Psoas muscle (tissue), 8 donors: Measurements from ENCODE around the gene FOXK2. TPM values are rescaled to one million over a fixed set of nuclear protein-coding genes. Genes with fewer than 3 reads are reported as not detected.
"Not testable (repeated sequence)": the region's sequence is repeated elsewhere in the genome, so short reads cannot be mapped to it uniquely, and the experiment has no call there.

Source experiments
- ATAC-seq, 4 donors: fragments of 200-7000 bp; cut with Tn5 transposase; one replicate each; pipeline ENCODE4 v1.9.1; 2020; ENCODE audit warnings: moderate library complexity in 3 of 4, mild to moderate bottlenecking in 2 of 4
- DNase-seq, 2 donors: peaks; one replicate each; pipeline ENCODE4 v3.0.0-alpha.2; 2020
- H3K27ac ChIP-seq: fragments of 200-600 bp; one replicate; pipeline ENCODE4 v1.8.0; 2022
- H3K27me3 ChIP-seq, 3 donors: fragments of 200-600 bp in 1 of 3; one replicate each; pipeline versions ENCODE4 v1.6.1 to v1.8.0; 2013 to 2022; ENCODE audit warnings: low read length in 2 of 3, mild to moderate bottlenecking in 2 of 3, moderate library complexity in 1 of 3; ENCODE audit not compliant: insufficient read depth in 3 of 3
- H3K36me3 ChIP-seq, 2 donors: fragments of 200-600 bp in 1 of 2; one replicate each; pipeline versions ENCODE4 v1.6.1 to v1.8.0; 2013 to 2022; ENCODE audit warnings: low read depth in 1 of 2, mild to moderate bottlenecking in 1 of 2, moderate library complexity in 1 of 2; ENCODE audit not compliant: insufficient read depth in 1 of 2
- H3K4me1 ChIP-seq: fragments of 200-600 bp; one replicate; pipeline ENCODE4 v1.8.0; 2022
- H3K4me3 ChIP-seq: fragments of 200-600 bp; one replicate; pipeline ENCODE4 v1.8.0; 2022; ENCODE audit warnings: mild to moderate bottlenecking
- H3K9me3 ChIP-seq: fragments of 200-600 bp; one replicate; pipeline ENCODE4 v1.8.0; 2022
- WGBS, 3 donors: extraction: QIAGEN DNeasy Blood & Tissue Kit; methylation state at CpG; one replicate each; pipeline versions ENCODE4 v1.1.6 to v1.1.7; 2013; 5-methylcytosine and 5-hydroxymethylcytosine counted together
- intact Hi-C, 2 donors: fragments of 100-400 bp; cut with DNase I; formaldehyde crosslinking; loops; one replicate each; pipeline versions ENCODE4 v1.11.0 to v1.14.2; 2022
- polyA plus RNA-seq, 3 donors: library from polyadenylated mRNA; stranded (reverse); fragments of 200-250 nt; gene quantifications; one replicate each; pipeline ENCODE4 v1.2.3, GENCODE V29; 2013
- total RNA-seq, 4 donors: library from RNA; stranded (reverse); fragmentation: NEBNext Ultra II Directional in 2 of 4; extraction: Animal tissue kit (Norgen Biotek cat#: 25700) in 2 of 4; gene quantifications; one replicate each; pipeline versions ENCODE4 v1.2.1 to v1.2.4, GENCODE V29; 2021 to 2023
- TF ChIP-seq, protein P1 (sequence below): fragments of 200-600 bp; IDR thresholded peaks from one replicate; pipeline ENCODE4 v1.8.0; 2022; ENCODE audit warnings: antibody characterized with exemption
- donor health status: healthy with polysubstance abuse.
- donor health status: DM: no; HTN: no; CAD: no; lungs with moderate emphysema.
- donor health status: Bipolar disorder and iron deficiency.
- donor health status: healthy.
- donor health status: DM: yes; HTN: yes; CAD: no.
- donor health status: DM: no; HTN: no; CAD: no.
- donor health status: DM: no; HTN: no; CAD: no.
- donor health status: DM: yes; HTN: yes; CAD: no.

Gene FOXK2
- total and polyA plus RNA-seq, 7 donors, result 38.9 to 96.4 (median 63.8) TPM

DNA sequence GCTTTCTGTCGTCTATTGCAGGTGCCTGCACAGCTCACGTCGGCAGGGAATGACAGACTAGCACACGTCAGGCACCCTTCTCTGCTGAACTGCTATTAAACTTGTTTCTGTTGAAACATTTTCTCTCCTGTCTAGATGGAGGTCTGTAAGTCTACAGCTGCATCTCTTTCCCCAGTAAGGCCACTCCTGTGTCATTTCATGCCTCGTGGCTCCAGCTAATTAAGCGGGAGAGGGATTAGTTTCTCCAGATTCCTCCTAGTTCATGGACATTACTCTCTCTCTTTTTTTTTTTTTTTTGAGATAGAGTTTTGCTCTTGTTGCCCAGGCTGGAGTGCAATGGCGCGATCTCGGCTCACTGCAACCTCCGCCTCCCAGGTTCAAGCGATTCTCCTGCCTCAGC lies 54.5 kb downstream of the FOXK2 start:
- 87 to 93% (median 87%) methylated on average over 11 of the region's 11 CpGs for WGBS, 3 donors
- Histone ChIP-seq H3K27ac (no peak overlapping the region), H3K4me3 (no peak overlapping the region), H3K36me3 (peaks cover 4 to 79% of the 10 kb centered on the region in 2 donors), H3K4me1 (peaks cover 3% of the 10 kb centered on the region), H3K27me3 (no peaks in the 10 kb centered on the region), H3K9me3 (no peaks in the 10 kb centered on the region)
- DNase-seq (no peak), ATAC-seq (no peak)
- TF ChIP-seq, protein P1, sequence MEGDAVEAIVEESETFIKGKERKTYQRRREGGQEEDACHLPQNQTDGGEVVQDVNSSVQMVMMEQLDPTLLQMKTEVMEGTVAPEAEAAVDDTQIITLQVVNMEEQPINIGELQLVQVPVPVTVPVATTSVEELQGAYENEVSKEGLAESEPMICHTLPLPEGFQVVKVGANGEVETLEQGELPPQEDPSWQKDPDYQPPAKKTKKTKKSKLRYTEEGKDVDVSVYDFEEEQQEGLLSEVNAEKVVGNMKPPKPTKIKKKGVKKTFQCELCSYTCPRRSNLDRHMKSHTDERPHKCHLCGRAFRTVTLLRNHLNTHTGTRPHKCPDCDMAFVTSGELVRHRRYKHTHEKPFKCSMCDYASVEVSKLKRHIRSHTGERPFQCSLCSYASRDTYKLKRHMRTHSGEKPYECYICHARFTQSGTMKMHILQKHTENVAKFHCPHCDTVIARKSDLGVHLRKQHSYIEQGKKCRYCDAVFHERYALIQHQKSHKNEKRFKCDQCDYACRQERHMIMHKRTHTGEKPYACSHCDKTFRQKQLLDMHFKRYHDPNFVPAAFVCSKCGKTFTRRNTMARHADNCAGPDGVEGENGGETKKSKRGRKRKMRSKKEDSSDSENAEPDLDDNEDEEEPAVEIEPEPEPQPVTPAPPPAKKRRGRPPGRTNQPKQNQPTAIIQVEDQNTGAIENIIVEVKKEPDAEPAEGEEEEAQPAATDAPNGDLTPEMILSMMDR, result no peak
- intact Hi-C loops, result no loop called here

DNA sequence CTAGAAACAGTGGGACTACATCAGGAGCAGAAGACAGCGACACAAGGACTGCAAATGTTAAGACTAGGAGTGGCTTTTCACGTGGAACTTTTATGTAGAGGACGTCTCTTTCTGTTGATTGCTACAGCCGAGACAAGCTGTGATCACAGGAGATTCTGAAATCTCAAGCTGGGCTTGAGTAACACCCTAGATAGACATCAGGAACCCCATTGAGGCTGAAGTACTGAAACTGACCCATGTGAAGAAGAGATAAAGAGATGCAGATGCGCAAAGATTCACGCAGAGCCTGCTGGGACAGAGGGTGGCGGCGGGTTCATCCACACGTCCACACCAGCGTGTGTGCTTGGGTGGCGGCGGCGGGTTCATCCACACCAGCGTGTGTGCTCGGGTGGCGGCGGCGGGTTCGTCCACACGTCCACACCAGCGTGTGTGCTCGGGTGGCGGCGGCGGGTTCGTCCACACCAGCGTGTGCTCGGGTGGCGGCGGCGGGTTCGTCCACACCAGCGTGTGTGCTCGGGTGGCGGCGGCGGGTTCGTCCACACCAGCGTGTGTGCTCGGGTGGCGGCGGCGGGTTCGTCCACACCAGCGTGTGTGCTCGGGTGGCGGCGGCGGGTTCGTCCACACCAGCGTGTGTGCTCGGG lies 56.2 kb downstream of the FOXK2 start:
- H3K4me1 ChIP-seq, H3K4me3 ChIP-seq, H3K9me3 ChIP-seq, DNase-seq, ATAC-seq, H3K27me3 ChIP-seq, H3K27ac ChIP-seq, intact Hi-C loops: not testable (repeated sequence)
- 95 to 98% (median 98%) methylated on average over 33 to 37 of the region's 52 CpGs for WGBS, 3 donors
- peaks cover 4 to 63% of the 10 kb centered on the region in 2 donors for H3K36me3 ChIP-seq

DNA sequence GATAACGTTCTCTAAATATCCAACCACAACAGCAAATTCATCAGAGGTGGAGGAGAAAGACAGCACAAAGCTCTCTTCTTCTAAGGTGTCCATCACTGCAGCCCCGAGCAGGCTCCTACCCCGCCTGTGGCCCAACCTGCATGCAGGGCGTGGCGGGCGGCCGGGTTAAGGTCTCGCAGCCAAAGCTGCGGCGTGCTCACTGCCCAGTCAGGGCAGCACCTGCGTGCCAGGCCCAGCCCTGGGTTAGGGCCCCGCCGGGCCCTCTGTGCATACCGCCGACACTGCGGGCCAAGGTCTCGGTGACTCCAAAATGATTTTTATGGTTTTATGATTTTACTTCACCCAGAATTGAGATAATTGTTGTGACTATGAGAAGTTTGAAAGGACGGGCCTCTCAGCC lies 57.8 kb downstream of the FOXK2 start:
- 96 to 98% (median 96%) methylated on average over 18 of the region's 18 CpGs for WGBS, 3 donors
- TF ChIP-seq, protein P1, result no peak
- H3K27ac ChIP-seq, result no peak overlapping the region
- ATAC-seq (peak in 2 of 4 donors; percentile 9 to 28), DNase-seq (no peak)
- H3K36me3 ChIP-seq, result peaks cover 4 to 51% of the 10 kb centered on the region in 2 donors
- H3K9me3 ChIP-seq, result no peaks in the 10 kb centered on the region
- no peaks in the 10 kb centered on the region for H3K27me3 ChIP-seq
- intact Hi-C loops, result no loop called here
- no peaks in the 10 kb centered on the region for H3K4me1 ChIP-seq
- H3K4me3 ChIP-seq, result no peak overlapping the region

DNA sequence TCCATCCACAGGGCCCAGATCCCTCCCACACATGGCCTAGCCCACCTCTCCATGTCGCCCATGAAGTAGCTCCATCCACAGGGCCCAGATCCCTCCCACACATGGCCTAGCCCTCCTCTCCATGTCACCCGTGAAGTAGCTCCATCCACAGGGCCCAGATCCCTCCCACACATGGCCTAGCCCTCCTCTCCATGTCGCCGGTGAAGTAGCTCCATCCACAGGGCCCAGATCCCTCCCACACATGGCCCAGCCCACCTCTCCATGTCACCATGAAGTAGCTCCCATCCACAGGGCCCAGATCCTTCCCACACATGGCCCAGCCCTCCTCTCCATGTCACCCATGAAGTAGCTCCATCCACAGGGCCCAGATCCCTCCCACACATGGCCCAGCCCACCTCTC lies 60.4 kb downstream of the FOXK2 start:
- 64 to 86% (median 84%) methylated on average over 4 of the region's 4 CpGs for WGBS, 3 donors
- H3K27ac ChIP-seq, DNase-seq, intact Hi-C loops, H3K4me1 ChIP-seq, H3K9me3 ChIP-seq, H3K4me3 ChIP-seq, H3K27me3 ChIP-seq, ATAC-seq: not testable (repeated sequence)
- H3K36me3 ChIP-seq, result peaks cover 0 to 52% of the 10 kb centered on the region in 2 donors

DNA sequence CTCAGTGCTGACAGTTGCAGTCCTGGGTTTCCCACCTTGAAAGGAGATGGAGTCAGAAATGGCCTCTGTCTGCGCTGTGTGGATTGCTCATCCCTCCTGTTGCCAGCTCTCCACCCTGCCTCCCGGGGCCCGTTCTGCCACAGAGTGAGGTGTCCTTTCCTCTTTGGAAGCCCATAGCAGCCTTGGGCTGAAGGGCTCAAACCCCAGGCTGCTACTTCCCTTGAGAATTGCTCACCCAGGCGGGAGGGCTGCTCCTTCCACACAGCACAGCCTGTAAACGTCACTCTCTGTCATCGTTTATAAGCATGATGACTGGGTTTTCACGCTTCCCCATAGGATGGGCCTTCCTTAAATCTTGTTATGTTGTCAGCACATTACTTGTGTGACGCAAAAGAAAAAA lies 62.7 kb downstream of the FOXK2 start:
- Histone ChIP-seq H3K9me3 (no peaks in the 10 kb centered on the region), H3K27ac (no peak overlapping the region), H3K36me3 (peaks cover 0 to 52% of the 10 kb centered on the region in 2 donors), H3K27me3 (no peaks in the 10 kb centered on the region), H3K4me1 (no peaks in the 10 kb centered on the region), H3K4me3 (no peak overlapping the region)
- intact Hi-C loops, result no loop called here
- DNase-seq (no peak), ATAC-seq (peak in 2 of 4 donors; percentile 27 to 29)
- WGBS, 3 donors, result 70 to 80% (median 75%) methylated on average over 8 of the region's 8 CpGs
- TF ChIP-seq, protein P1, result no peak

DNA sequence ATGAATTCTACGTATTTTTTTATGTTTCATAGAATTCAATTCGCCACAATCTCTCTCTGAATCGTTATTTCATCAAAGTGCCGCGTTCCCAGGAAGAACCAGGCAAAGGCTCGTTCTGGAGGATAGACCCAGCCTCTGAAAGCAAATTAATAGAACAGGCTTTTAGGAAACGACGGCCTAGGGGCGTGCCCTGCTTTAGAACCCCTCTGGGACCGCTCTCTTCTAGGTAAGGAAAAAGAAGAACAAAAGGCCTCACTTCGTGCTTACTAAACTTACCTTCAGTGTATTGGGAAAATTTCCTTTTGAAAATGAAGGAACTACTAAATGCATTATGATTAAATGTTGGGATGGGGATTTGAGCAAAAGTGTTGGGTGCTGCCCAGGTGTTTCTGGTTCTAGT lies 63.2 kb downstream of the FOXK2 start:
- 75 to 81% (median 77%) methylated on average over 11 of the region's 11 CpGs for WGBS, 3 donors
- intact Hi-C loops, result no loop called here
- no peaks in the 10 kb centered on the region for H3K27me3 ChIP-seq
- TF ChIP-seq, protein P1, result no peak
- no peaks in the 10 kb centered on the region for H3K9me3 ChIP-seq
- H3K4me3 ChIP-seq, result no peak overlapping the region
- no peak for DNase-seq
- H3K36me3 ChIP-seq, result peaks cover 0 to 53% of the 10 kb centered on the region in 2 donors
- no peak for ATAC-seq
- H3K27ac ChIP-seq, result no peak overlapping the region
- no peaks in the 10 kb centered on the region for H3K4me1 ChIP-seq
